PC-3 (cell line): ENCODE results near the gene TMEM270.

ENCODE experiments used
- EZH2phosphoT487 ChIP-seq: fragments of 300-600 bp; sonication (generic); IDR thresholded peaks from 2 replicates; pipeline ENCODE4 v1.6.1; 2018; ENCODE audit warnings: mild to moderate bottlenecking, antibody characterized with exemption, low read length, borderline replicate concordance
- TF ChIP-seq, protein P1 (sequence below): fragments of 300-600 bp; sonication (generic); conservative IDR thresholded peaks from 2 replicates; pipeline ENCODE4 v1.5.1; 2017; ENCODE audit warnings: antibody characterized with exemption, low read depth, mild to moderate bottlenecking, low read length

DNA sequence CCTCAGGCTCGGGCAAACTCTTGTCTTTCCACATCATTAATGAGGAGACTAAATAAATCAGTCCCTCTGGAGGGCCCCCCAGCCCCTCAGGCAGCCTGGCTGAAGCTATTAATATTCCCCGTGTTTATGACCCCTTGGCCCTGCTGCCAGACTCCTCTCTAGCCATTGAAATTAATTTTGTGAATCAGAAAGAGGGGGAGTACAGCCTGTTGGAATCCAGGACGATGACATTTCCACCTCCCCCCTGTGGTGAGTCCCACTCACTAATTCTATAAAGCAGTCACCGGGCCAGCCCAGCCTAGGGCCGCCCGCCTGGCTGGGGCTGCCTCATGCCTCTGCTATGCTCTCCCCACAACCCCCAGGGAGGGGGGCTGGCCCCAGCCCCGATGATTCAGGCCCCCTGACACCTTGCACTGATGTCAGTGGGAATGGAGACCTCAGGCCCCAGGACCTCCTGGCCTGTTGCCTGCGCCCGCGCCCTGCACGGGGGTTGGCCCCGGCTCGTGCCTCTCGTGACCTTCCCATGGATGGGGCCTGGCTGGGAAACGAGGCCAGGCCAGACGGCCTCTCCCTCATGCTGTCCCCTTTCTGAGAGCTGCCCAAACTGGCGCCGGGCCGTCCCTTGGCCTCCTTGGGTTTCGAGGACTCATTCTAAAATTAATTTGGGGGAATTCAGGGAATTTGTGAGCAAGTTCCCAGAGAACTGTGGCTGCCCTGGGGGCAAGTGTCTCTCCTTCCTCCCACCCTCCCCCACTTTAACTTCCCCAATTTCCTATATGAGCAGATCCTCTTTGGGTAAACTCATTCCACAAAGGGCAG, 34.0 kb downstream of the TMEM270 start:
- TF ChIP-seq EZH2phosphoT487: peak; percentile 89
- TF ChIP-seq, protein P1, sequence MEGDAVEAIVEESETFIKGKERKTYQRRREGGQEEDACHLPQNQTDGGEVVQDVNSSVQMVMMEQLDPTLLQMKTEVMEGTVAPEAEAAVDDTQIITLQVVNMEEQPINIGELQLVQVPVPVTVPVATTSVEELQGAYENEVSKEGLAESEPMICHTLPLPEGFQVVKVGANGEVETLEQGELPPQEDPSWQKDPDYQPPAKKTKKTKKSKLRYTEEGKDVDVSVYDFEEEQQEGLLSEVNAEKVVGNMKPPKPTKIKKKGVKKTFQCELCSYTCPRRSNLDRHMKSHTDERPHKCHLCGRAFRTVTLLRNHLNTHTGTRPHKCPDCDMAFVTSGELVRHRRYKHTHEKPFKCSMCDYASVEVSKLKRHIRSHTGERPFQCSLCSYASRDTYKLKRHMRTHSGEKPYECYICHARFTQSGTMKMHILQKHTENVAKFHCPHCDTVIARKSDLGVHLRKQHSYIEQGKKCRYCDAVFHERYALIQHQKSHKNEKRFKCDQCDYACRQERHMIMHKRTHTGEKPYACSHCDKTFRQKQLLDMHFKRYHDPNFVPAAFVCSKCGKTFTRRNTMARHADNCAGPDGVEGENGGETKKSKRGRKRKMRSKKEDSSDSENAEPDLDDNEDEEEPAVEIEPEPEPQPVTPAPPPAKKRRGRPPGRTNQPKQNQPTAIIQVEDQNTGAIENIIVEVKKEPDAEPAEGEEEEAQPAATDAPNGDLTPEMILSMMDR: no peak
